WI38 (cell line): ENCODE results near the gene CACHD1.
"Not testable (repeated sequence)": the region's sequence is repeated elsewhere in the genome, so short reads cannot be mapped to it uniquely, and the experiment has no call there.

Experiments used
- H3K4me3 ChIP-seq: 2 replicates; pipeline ENCODE4 v1.5.1; 2011; ENCODE audit warnings: low read depth, mild to moderate bottlenecking, control low read depth, low read length
- CTCF ChIP-seq: IDR thresholded peaks from 2 replicates; pipeline ENCODE4 v1.5.1; 2012; ENCODE audit warnings: low read depth, mild to moderate bottlenecking, control low read depth, low read length

Gene CACHD1

GRCh38 chr1:64696879-64697278, 226.9 kb downstream of the CACHD1 start:
- TF ChIP-seq CTCF = no peak
- H3K4me3 ChIP-seq = no peak overlapping the region

GRCh38 chr1:64699327-64699726, 229.4 kb downstream of the CACHD1 start:
- no peak for TF ChIP-seq CTCF
- no peak overlapping the region for H3K4me3 ChIP-seq

- no peak overlapping the region for H3K4me3 ChIP-seq
- TF ChIP-seq CTCF = no peak
These were observed 231.1 kb downstream of the CACHD1 start for GRCh38 chr1:64701071-64701470.

- TF ChIP-seq CTCF = no peak
- H3K4me3 ChIP-seq = no peak overlapping the region
These were observed 232.0 kb downstream of the CACHD1 start for GRCh38 chr1:64701886-64702285.

- not testable (repeated sequence) for H3K4me3 ChIP-seq
These were observed 232.7 kb downstream of the CACHD1 start for GRCh38 chr1:64702670-64703069.

- no peak for TF ChIP-seq CTCF
- no peak overlapping the region for H3K4me3 ChIP-seq
These were observed 233.7 kb downstream of the CACHD1 start for GRCh38 chr1:64703600-64703999.

GRCh38 chr1:64705591-64705990, 235.7 kb downstream of the CACHD1 start:
- TF ChIP-seq CTCF = no peak

GRCh38 chr1:64711266-64711665, 241.3 kb downstream of the CACHD1 start:
- no peak overlapping the region for H3K4me3 ChIP-seq
- no peak for TF ChIP-seq CTCF

More at GRCh38 chr1:64705591-64705990, 235.7 kb downstream of the CACHD1 start:
- no peak overlapping the region for H3K4me3 ChIP-seq
